Keratinocyte (primary cell): ENCODE results near the gene F11R. TPM values are rescaled to one million over a fixed set of nuclear protein-coding genes. Genes with fewer than 3 reads are reported as not detected.
A peak's percentile ranks its signal among the peaks of the same experiment; 100 is the strongest.

Experiments
- DNase-seq: peaks from one replicate; pipeline ENCODE4 v3.0.0-alpha.2; 2011; ENCODE audit warnings: low read depth, missing footprints, low spot score
- FAIRE-seq: peaks from 2 replicates; lab custom pipeline; 2011; peaks lifted over from hg19 to GRCh38; lab: Jason Lieb, UNC
- H2AFZ ChIP-seq: 2 replicates; pipeline ENCODE4 v1.6.0; 2012; ENCODE audit warnings: low read length, control low read depth, inconsistent platforms; ENCODE audit not compliant: control insufficient read depth
- H3K27ac ChIP-seq: 2 replicates; pipeline ENCODE4 v1.5.1; 2011; ENCODE audit warnings: low read length; ENCODE audit not compliant: control insufficient read depth, insufficient read depth
- H3K27me3 ChIP-seq: 3 replicates; pipeline ENCODE4 v1.6.0; 2011; ENCODE audit warnings: low read length; ENCODE audit not compliant: control insufficient read depth, insufficient read depth; ENCODE audit errors: extremely low read depth
- H3K36me3 ChIP-seq, 2 experiments: 2 replicates in 1 of 2; 3 replicates in 1 of 2; pipeline ENCODE4 v1.5.1; 2011; ENCODE audit warnings: low read length in 2 of 2, mild to moderate bottlenecking in 1 of 2; ENCODE audit not compliant: control insufficient read depth in 2 of 2, insufficient read depth in 2 of 2; ENCODE audit errors: extremely low read depth in 1 of 2
- H3K4me1 ChIP-seq: 3 replicates; pipeline ENCODE4 v1.5.1; 2011; ENCODE audit warnings: low read length; ENCODE audit not compliant: control insufficient read depth, insufficient read depth; ENCODE audit errors: extremely low read depth
- H3K4me2 ChIP-seq: 3 replicates; pipeline ENCODE4 v1.6.0; 2011; ENCODE audit warnings: low read depth, low read length; ENCODE audit not compliant: control insufficient read depth, insufficient read depth; ENCODE audit errors: extremely low read depth
- H3K4me3 ChIP-seq, 3 experiments: fragments of 200-600 bp in 1 of 3; sonication (generic) in 1 of 3; 2 replicates in 2 of 3; 3 replicates in 1 of 3; pipeline ENCODE4 v1.5.1; 2011 to 2016; ENCODE audit warnings: low read length in 3 of 3, mild to moderate bottlenecking in 3 of 3, control low read depth in 2 of 3, inconsistent platforms in 1 of 3, low read depth in 1 of 3, mixed read lengths in 1 of 3, mixed run types in 1 of 3, moderate library complexity in 1 of 3; ENCODE audit not compliant: control insufficient read depth in 2 of 3, insufficient read depth in 2 of 3; ENCODE audit errors: extremely low read depth in 1 of 3
- H3K79me2 ChIP-seq: 2 replicates; pipeline ENCODE4 v1.6.0; 2012; ENCODE audit warnings: low read length; ENCODE audit not compliant: control insufficient read depth, insufficient read depth
- H3K9ac ChIP-seq: 3 replicates; pipeline ENCODE4 v1.6.0; 2011; ENCODE audit warnings: low read length; ENCODE audit not compliant: control insufficient read depth, insufficient read depth; ENCODE audit errors: extremely low read depth
- H3K9me1 ChIP-seq: 3 replicates; pipeline ENCODE4 v1.6.0; 2011; ENCODE audit warnings: low read length; ENCODE audit not compliant: control insufficient read depth, insufficient read depth; ENCODE audit errors: extremely low read depth
- H3K9me3 ChIP-seq: 2 replicates; pipeline ENCODE4 v1.5.1; 2012; ENCODE audit warnings: low read depth, low read length; ENCODE audit not compliant: control insufficient read depth
- H4K20me1 ChIP-seq: 3 replicates; pipeline ENCODE4 v1.6.0; 2011; ENCODE audit warnings: low read length; ENCODE audit not compliant: control insufficient read depth, insufficient read depth; ENCODE audit errors: extremely low read depth
- EZH2 ChIP-seq: IDR thresholded peaks from one replicate; pipeline ENCODE4 v1.6.1; 2012; ENCODE audit warnings: inconsistent platforms, mild to moderate bottlenecking, low read length, moderate library complexity
- dilution Hi-C: fragments of 300-500 bp; cut with MboI; formaldehyde crosslinking; loops from one replicate; pipeline ENCODE4 v1.7.0; 2020; ENCODE audit warnings: low sequenced_read_pairs; ENCODE audit not compliant: extremely low pct_ligation_motif_present
- polyA plus RNA-seq, 5 experiments: library from polyadenylated mRNA; depleted of rRNA in 3 of 5; stranded (reverse) in 3 of 5; stranded (forward) in 1 of 5; unstranded in 1 of 5; fragments of >200 nt; gene quantifications; 1 replicate in 1 of 5; 2 replicates in 3 of 5; 3 replicates in 1 of 5; pipeline versions ENCODE4 v1.2.1 to v1.2.3, GENCODE V29; 2011 to 2012; ENCODE audit warnings: missing spikeins in 2 of 5, low read depth in 1 of 5, low replicate concordance in 1 of 5
- TF ChIP-seq, protein P1 (sequence below), 3 experiments: IDR thresholded peaks in 1 of 3; conservative IDR thresholded peaks in 1 of 3; optimal IDR thresholded peaks in 1 of 3; 2 replicates in 2 of 3; 3 replicates in 1 of 3; pipeline versions ENCODE3 to v1.5.1; 2011; ENCODE audit warnings: low read length in 3 of 3, mild to moderate bottlenecking in 3 of 3, moderate library complexity in 2 of 3, control low read depth in 1 of 3, inconsistent platforms in 1 of 3; ENCODE audit not compliant: insufficient read depth in 2 of 3; ENCODE audit errors: extremely low read depth in 1 of 3

The F11R gene
- polyA plus RNA-seq, 1 donor (not counting 4 experiments of a cell fraction or from before 2014, with no cell fraction given) = 224 TPM

DNA sequence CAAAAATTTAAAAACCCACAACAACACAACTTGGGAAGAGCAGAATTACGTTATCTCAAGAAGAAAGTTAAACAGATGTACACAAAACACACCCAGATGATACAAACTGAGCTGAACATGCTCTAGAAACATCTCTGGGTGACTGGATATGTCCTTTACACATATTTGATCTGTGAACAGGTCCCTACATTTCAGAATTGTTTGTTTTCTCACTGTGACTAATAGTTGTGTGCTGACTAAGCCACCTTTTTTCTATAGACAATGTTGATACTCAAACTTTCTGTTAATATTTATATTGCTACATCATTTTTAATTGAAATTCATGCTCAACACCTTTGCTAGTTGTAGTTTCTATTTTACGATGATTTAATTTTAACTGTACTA lies 1.0 kb upstream of the F11R start:
- Histone ChIP-seq H3K4me1 (peaks cover 37% of the 10 kb centered on the region), H4K20me1 (no peaks in the 10 kb centered on the region), H3K9ac (peak overlapping the region; percentile 100), H2AFZ (no peak overlapping the region), H3K27ac (peak overlapping the region; percentile 95), H3K27me3 (no peaks in the 10 kb centered on the region), H3K79me2 (peaks cover 31% of the 10 kb centered on the region), H3K36me3 (peaks cover 1 to 9% of the 10 kb centered on the region in 2 experiments), H3K4me2 (peak overlapping the region; percentile 88), H3K9me3 (no peaks in the 10 kb centered on the region), H3K9me1 (no peaks in the 10 kb centered on the region), H3K4me3 (peak overlapping the region; percentile 61 to 77 (median 66))
- dilution Hi-C loops = no loop called here
- FAIRE-seq (no peak), DNase-seq (no peak)
- TF ChIP-seq EZH2 = no peak
- TF ChIP-seq, protein P1, sequence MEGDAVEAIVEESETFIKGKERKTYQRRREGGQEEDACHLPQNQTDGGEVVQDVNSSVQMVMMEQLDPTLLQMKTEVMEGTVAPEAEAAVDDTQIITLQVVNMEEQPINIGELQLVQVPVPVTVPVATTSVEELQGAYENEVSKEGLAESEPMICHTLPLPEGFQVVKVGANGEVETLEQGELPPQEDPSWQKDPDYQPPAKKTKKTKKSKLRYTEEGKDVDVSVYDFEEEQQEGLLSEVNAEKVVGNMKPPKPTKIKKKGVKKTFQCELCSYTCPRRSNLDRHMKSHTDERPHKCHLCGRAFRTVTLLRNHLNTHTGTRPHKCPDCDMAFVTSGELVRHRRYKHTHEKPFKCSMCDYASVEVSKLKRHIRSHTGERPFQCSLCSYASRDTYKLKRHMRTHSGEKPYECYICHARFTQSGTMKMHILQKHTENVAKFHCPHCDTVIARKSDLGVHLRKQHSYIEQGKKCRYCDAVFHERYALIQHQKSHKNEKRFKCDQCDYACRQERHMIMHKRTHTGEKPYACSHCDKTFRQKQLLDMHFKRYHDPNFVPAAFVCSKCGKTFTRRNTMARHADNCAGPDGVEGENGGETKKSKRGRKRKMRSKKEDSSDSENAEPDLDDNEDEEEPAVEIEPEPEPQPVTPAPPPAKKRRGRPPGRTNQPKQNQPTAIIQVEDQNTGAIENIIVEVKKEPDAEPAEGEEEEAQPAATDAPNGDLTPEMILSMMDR (optimal IDR thresholded peaks at IDR 0.05 in 1 of 3, IDR thresholded peaks at IDR 0.05 in 1 of 3, conservative IDR thresholded peaks at IDR 0.05 in 1 of 3; ENCODE audit: extremely low read depth in 1 of 3, insufficient read depth in 2 of 3, low read length in 3 of 3) = no peak

GRCh38 chr1:161021165-161021969 lies 415 bp upstream of the F11R start:
- Histone ChIP-seq H3K4me3 (peak overlapping the region; percentile 77 to 98 (median 86)), H3K4me1 (peaks cover 41% of the 10 kb centered on the region), H3K79me2 (peaks cover 35% of the 10 kb centered on the region), H3K36me3 (peaks cover 1 to 9% of the 10 kb centered on the region in 2 experiments), H3K9ac (peak overlapping the region; percentile 100), H3K4me2 (peak overlapping the region; percentile 88), H3K27ac (peak overlapping the region; percentile 95), H3K9me1 (no peaks in the 10 kb centered on the region), H3K9me3 (no peaks in the 10 kb centered on the region), H3K27me3 (no peaks in the 10 kb centered on the region), H4K20me1 (no peaks in the 10 kb centered on the region), H2AFZ (no peak overlapping the region)
- TF ChIP-seq, protein P1 (optimal IDR thresholded peaks at IDR 0.05 in 1 of 3, IDR thresholded peaks at IDR 0.05 in 1 of 3, conservative IDR thresholded peaks at IDR 0.05 in 1 of 3; ENCODE audit: extremely low read depth in 1 of 3, insufficient read depth in 2 of 3, low read length in 3 of 3) = no peak
- no peak for TF ChIP-seq EZH2
- DNase-seq (peak; percentile 98), FAIRE-seq (peak; percentile 85)
- dilution Hi-C loops = no loop called here
